Pons (tissue), 1 donor: Measurements from ENCODE around the gene FRS2.
"Not testable (repeated sequence)": the region's sequence is repeated elsewhere in the genome, so short reads cannot be mapped to it uniquely, and the experiment has no call there.

ENCODE experiments used
- DNase-seq: peaks from one replicate; pipeline ENCODE4 v3.0.0-alpha.2; 2016; ENCODE audit warnings: low spot score

Gene FRS2

DNA sequence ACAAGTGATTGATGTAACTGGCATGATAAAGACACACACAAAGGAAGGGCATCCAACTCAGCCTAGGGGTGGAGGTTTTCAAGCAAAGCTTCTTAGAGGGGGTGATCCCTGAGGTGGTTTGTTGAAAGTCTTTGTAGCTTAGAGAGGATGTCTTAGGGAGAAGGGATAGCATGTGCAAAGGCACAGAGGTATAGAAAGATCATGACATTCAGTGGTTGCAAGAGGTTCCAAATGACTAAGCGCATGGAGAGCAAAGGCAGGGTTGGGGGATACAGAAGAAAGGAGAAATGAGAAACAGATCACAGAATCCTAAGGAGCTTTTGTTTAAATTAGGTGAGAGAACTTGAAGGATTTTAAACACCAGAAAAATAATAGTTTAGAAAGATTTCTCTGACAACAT is 109.9 kb downstream of the FRS2 start:
- no peak for DNase-seq

DNA sequence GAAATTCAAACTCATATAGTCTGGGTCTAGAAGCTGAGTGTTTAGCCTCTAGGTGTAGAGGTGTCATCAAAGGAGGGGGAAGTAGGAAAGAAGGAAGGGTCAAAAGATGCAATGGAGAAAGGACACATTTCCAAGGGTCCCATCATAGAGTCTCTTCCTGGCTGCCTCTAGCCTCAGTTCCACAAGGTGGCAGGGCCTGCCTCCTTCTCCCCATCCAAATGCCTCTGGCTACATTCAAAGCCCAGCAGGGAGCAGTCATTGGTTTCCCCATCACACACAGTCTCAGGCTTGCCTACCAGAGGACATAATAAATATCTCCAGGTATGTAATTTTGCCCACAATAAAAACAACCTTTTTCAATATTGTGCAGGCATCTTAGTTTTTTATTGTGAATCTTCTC is 113.0 kb downstream of the FRS2 start:
- no peak for DNase-seq

DNA sequence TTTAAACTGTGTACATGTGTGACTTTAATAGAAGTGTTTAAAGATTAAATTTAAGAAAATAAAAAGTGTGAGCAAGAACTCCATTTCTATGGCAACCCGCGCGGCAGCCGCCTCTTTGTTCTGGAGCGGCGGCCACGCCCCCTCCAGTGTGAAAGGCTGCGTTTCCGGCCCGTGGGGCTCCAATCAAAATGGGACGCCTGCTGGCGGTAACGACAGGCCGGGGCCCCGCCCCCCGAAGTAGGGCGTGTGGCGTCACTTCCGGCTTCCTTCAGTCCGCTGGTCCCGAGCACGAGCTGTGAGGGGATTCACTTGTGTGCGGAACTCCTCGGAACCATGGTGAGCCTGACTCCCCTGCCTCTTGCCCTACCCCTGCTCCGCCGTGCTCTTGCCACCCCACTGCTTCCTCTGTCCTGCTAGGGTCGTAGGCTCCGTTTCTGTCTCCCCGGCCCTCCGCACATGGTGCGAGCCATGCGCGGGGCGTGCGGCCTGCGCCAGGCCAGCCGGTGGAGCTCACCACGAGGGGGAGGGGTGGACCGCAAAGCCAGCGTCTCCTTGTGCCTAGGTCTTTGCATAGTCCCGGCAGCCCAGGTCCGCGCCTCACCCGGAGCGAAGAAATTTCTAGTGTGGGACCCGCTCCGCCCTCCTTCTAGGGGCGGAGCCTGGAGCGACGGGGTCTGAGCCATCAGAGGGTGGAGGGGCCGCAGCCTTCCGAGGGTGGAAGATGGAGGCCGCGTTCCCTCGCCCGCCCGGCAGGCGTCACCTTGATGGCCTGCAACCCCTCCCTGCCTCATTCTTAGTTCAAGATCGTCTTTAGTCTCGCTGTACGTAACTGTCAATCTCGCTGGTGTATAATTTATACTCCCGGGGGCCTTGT is 115.2 kb downstream of the FRS2 start, which contains the start of gene CCT2:
CCT2 (plus strand) TSS at position 271 of the 874 bp plus-strand sequence; CDS start at position 334, 63 bp downstream.
- DNase-seq = peak; percentile 96

- no peak for DNase-seq
These were observed 118.3 kb downstream of the FRS2 start for GRCh38 chr12:69588527-69588926.

GRCh38 chr12:69589082-69589481 is 118.9 kb downstream of the FRS2 start:
- no peak for DNase-seq

DNA sequence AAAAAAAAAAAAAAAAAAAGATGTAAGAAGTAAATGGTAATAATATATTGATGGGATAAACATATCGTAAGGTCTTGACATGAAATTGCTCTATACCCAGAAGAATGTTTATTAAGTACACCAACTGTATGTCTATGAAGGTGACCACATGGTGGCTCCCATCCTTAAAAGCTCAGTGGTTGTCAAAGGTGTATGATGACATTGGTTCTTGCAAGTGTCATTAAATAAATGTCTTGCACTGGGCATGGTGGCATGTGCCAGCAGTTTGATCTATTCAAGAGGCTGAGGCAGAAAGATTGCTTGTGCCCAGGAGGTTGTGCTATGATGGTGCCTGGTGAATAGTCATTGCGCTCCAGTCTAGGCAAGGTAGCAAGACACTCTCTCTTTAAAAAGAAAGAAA is 125.5 kb downstream of the FRS2 start:
- no peak for DNase-seq

GRCh38 chr12:69598174-69598753 is 128.1 kb downstream of the FRS2 start:
- no peak for DNase-seq

DNA sequence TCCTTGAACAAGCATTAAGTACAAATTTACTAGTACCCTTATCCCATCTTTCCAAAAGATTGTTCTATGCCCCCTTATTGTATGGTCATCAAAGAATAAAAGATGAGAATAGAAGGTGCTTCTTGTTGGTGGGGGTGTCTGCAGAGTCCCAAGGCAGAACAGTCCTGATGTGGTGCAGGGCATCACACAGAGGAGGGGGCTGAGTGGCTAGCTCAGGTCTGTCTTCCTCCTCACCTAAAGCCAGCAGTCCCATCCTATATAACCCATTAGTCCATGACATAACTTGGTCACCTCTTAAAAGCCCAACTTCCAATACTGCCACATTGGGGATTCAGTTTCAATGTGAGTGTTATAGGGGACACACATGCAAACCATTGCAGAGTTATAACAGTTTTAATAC is 130.6 kb downstream of the FRS2 start:
- no peak for DNase-seq

DNA sequence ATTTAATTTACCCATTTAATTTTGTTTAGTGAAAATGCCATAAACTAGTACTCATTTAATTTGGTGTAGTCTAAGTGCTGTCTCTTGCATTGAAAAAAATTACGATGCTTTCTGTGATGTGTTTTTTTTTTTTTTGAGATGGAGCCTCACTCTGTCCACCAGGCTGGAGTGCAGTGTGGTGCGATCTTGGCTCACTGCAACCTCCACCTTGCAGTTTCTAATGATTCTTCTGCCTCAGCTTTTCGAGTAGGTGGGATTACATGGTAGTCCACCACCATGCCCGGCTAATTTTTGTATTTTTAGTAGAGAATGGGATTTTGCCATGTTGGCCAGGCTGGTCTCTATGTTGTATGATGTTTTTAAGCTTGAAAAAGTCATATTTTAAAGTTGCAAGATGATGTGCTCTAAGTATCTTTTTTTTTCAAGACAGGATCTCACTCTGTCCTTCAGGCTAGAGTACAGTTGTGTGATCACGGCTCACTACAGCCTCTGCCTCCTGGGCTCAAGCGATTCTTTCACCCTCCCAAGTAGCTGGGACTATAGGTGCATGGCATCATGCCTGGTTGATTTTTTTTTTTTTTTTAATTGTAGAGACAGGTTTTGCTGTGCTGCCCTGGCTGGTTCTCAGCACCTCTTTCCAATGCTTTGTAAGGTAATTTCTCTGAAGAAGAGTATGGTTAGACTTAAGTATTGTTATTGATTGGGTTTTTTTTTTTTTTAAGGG is 131.9 kb downstream of the FRS2 start:
- DNase-seq = no peak

DNA sequence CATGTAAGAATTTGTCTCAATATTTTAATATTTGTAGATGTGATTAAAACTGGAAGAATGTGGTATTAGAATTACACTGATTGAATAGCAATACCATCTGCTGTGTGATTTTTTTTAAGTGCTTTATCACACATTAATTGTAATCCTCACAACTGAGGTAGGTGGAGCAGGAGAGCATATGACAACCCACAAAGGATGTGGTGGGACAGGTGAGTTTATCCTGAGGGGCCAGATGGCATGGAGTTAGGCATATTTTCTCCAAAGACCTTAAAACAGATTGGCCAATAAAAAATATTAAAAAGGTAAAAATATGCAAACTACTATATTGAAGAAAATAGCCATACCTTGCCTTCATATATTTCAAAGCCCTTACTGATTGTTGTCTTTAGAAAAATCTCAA is 132.8 kb downstream of the FRS2 start:
- DNase-seq = no peak

- not testable (repeated sequence) for DNase-seq
These were observed 133.4 kb downstream of the FRS2 start for GRCh38 chr12:69603556-69603955.

DNA sequence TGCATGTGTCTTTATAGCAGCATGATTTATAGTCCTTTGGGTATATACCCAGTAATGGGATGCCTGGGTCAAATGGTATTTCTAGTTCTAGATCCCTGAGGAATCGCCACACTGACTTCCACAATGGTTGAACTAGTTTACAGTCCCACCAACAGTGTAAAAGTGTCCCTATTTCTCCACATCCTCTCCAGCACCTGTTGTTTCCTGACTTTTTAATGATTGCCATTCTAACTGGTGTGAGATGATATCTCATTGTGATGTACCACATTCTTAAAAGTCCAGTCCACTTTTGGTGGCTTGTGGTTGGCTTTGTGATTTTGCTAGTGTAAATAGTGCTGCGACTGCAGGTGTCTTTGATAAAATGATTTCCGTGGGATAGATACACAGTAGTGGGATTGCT is 134.1 kb downstream of the FRS2 start:
- DNase-seq = not testable (repeated sequence)

GRCh38 chr12:69608114-69608513 is 137.9 kb downstream of the FRS2 start:
- DNase-seq = no peak

- DNase-seq = no peak
These were observed 139.9 kb downstream of the FRS2 start for GRCh38 chr12:69610126-69610525.

- DNase-seq = no peak
These were observed 140.5 kb downstream of the FRS2 start, which contains the start of gene LRRC10 for GRCh38 chr12:69610729-69611128. Gene LRRC10, minus strand, starts transcription at chr12:69610907. Its CDS starts 69 bp downstream, at chr12:69610838.

GRCh38 chr12:69613351-69613750 is 143.2 kb downstream of the FRS2 start:
- DNase-seq = no peak

GRCh38 chr12:69616025-69616424 is 145.8 kb downstream of the FRS2 start:
- DNase-seq = no peak

DNA sequence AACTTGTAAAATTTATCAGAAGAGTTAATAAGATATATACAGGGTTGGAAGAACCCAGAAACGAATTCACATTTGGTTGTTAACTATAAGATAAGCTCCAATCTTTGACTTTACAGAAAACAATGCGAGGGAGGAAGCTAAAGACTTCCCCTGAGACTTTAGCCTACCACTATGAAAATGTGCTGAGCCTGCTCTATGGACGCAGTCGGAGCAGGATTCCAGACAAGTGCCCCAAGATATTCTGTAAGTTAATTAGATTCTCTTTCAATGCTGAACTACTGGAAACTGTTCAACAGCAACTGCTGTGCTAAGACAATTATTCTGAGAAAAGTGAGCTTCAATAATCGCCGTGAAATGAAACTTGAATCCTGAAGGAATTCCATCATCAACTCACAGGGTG is 148.9 kb downstream of the FRS2 start:
- DNase-seq = no peak

- no peak for DNase-seq
These were observed 149.9 kb downstream of the FRS2 start for GRCh38 chr12:69620077-69620476.

- DNase-seq = no peak
These were observed 150.7 kb downstream of the FRS2 start for GRCh38 chr12:69620921-69621320.

GRCh38 chr12:69621551-69621950 is 151.4 kb downstream of the FRS2 start:
- DNase-seq = no peak

DNA sequence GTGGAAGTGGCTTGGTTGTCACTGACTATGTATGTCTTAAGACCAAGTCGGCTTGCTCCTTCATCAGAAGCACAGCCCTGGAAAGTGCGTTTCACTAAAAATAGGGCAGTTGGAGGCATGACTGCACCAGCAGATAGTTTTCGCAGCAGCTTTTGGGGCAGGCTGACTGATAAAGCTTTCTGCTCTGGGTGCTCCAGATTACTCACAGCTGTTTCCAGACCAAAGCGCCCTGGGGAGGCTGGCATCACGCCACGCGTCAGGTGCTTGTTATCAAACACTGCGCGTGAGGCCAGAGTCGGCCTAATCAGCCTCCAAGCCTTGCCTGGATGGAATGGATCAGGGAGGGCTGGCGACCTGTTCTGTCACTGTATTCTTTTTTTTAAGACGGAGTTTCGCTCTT is 153.8 kb downstream of the FRS2 start:
- DNase-seq = no peak

- DNase-seq = no peak
These were observed 157.3 kb downstream of the FRS2 start for GRCh38 chr12:69627501-69627900.
